LNCAP (cell line): Measurements from ENCODE around the gene FMO5.

Experiments used
- CTCF ChIP-seq: fragments of 450-650 bp; IDR thresholded peaks from 2 replicates; pipeline ENCODE4 v1.5.1; 2017; ENCODE audit warnings: mild to moderate bottlenecking

FMO5 gene

GRCh38 chr1:147243841-147244240, 18.7 kb upstream of the FMO5 start:
- TF ChIP-seq CTCF: no peak

GRCh38 chr1:147243228-147243685, 18.1 kb upstream of the FMO5 start:
- no peak for TF ChIP-seq CTCF

GRCh38 chr1:147242449-147243227, 17.5 kb upstream of the FMO5 start, which contains the start of gene CHD1L:
TSS of gene CHD1L (plus strand) at chr1:147242684. CDS start at chr1:147242704, 20 bp downstream.
- peak; percentile 84 for TF ChIP-seq CTCF

GRCh38 chr1:147241934-147242448, 16.9 kb upstream of the FMO5 start:
- TF ChIP-seq CTCF: no peak

GRCh38 chr1:147238925-147239820, 14.0 kb upstream of the FMO5 start:
- TF ChIP-seq CTCF: no peak

- no peak for TF ChIP-seq CTCF
These were observed 13.1 kb upstream of the FMO5 start for GRCh38 chr1:147238053-147238902.
